Measurements from ENCODE around the gene CALN1. TPM values are rescaled to one million over a fixed set of nuclear protein-coding genes. Genes with fewer than 3 reads are reported as not detected.
"Not testable (repeated sequence)": the region's sequence is repeated elsewhere in the genome, so short reads cannot be mapped to it uniquely, and the experiment has no call there.

The CALN1 gene
- total RNA-seq, 2 experiments from 2014 or later = 0.32 TPM; not detected in 1

GRCh38 chr7:72092769-72093168 is 319.4 kb downstream of the CALN1 start:
- no peak overlapping the region for H3K27ac Mint-ChIP-seq
- intact Hi-C loops (cut with micrococcal nuclease) = no loop called here
- CTCF ChIA-PET = no interaction called here

GRCh38 chr7:72087926-72088325 is 324.2 kb downstream of the CALN1 start:
- no peaks in the 10 kb centered on the region for H3K27me3 Mint-ChIP-seq (ENCODE audit: low read depth)
- no peak overlapping the region for H3K4me3 Mint-ChIP-seq
- intact Hi-C loops (cut with micrococcal nuclease) = no loop called here
- no peaks in the 10 kb centered on the region for H3K4me1 Mint-ChIP-seq (ENCODE audit: low read depth)
- H3K9me3 Mint-ChIP-seq = peaks cover 2% of the 10 kb centered on the region
- CTCF ChIA-PET = no interaction called here
- no peaks in the 10 kb centered on the region for H3K36me3 Mint-ChIP-seq (ENCODE audit: low read depth)
- no peak overlapping the region for H3K27ac Mint-ChIP-seq
- DNase-seq = no peak

More at GRCh38 chr7:72092769-72093168, 319.4 kb downstream of the CALN1 start:
- Mint-ChIP-seq H3K4me3 (no peak overlapping the region), H3K9me3 (peaks cover 2% of the 10 kb centered on the region), H3K36me3 (ENCODE audit: low read depth) (no peaks in the 10 kb centered on the region), H3K4me1 (ENCODE audit: low read depth) (no peaks in the 10 kb centered on the region), H3K27me3 (ENCODE audit: low read depth) (no peaks in the 10 kb centered on the region)
- DNase-seq = no peak

DNA sequence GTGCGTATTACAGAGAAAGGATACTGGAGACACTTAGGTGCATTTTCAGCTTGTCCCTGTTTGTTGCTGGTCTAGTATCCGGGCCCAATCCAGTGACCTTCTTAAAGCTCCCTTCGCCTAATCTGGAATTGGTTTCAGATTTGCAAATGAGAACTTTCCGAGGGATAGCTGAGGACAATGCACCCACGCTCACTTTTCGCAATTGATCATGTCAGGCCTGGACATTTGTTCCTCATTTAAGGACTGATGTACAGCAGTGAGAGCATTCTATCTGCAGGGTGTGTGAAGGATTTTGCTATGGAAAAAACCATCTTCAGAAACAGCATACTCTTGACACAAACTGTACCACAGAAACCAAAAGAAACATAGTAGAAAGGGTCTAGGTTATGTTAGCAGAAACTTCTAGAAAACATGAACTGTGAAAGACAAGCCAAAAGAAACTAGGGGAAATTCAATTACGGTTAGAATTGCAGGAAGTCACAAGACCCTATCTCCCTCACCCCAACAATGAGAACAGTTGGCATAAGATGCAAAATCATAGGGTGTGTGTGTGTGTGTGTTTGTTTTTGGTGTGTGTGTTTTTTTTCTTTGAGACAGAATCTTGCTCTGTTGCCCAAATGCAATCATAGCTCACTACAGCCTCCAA is 331.1 kb downstream of the CALN1 start:
- H3K4me1 Mint-ChIP-seq (ENCODE audit: low read depth) = no peaks in the 10 kb centered on the region
- CTCF ChIA-PET = interaction anchor here (0.7 kb wide), 1 partner anchor 15 kb away, joined by 3 read pairs; no protein-coding TSS in a partner anchor
- no peak for DNase-seq

DNA sequence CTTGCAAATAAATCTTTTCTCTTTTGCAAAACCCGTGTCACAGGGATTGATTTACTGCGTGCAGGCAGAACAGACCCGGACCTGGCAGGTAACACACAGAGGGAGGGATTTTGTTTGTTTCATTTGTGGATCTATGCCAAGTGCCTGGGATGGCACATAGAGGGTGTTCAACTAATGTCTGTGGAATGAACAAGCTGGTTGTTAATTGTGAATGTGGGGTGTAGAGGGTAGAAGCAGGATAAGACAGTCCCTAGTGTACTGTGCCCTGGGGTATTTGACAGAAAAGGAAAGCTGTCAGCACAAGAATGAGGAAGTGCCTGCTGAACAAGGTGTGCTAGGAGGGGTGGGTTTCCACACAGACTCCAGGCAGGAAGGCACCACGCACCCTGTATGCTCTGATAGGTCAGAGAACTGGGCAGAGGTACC is 331.8 kb downstream of the CALN1 start:
- H3K9me3 Mint-ChIP-seq = peaks cover 6% of the 10 kb centered on the region
- intact Hi-C loops (cut with micrococcal nuclease) = no loop called here
- no peak for DNase-seq
- no peaks in the 10 kb centered on the region for H3K27me3 Mint-ChIP-seq (ENCODE audit: low read depth)
- CTCF ChIA-PET = no interaction called here
- no peak overlapping the region for H3K4me3 Mint-ChIP-seq
- no peaks in the 10 kb centered on the region for H3K4me1 Mint-ChIP-seq (ENCODE audit: low read depth)
- no peaks in the 10 kb centered on the region for H3K36me3 Mint-ChIP-seq (ENCODE audit: low read depth)
- H3K27ac Mint-ChIP-seq = no peak overlapping the region

More for the DNA sequence above, 331.1 kb downstream of the CALN1 start:
- H3K36me3 Mint-ChIP-seq (ENCODE audit: low read depth) = no peaks in the 10 kb centered on the region
- intact Hi-C loops (cut with micrococcal nuclease) = no loop called here
- H3K4me3 Mint-ChIP-seq = no peak overlapping the region
- H3K27ac Mint-ChIP-seq = no peak overlapping the region
- no peaks in the 10 kb centered on the region for H3K27me3 Mint-ChIP-seq (ENCODE audit: low read depth)
- peaks cover 3% of the 10 kb centered on the region for H3K9me3 Mint-ChIP-seq

DNA sequence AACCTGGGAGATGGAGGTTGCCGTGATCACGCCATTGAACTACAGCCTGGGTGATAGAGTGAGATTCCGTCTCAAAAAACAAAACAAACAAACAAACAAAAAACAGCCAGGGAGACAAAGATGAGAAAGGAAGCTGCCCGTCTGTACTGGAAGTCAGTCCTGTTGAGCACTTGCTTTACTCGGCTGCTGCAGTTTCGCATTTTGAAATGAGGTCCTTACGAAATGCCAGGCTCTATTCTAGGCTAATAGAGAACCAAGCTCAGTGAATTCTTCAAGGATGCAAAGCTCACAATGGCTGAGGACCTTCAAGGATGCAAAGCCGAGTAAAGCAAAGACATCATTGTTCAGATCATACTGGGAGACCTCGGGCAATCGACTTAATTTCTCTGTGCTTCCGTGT is 333.3 kb downstream of the CALN1 start:
- no peaks in the 10 kb centered on the region for H3K27me3 Mint-ChIP-seq (ENCODE audit: low read depth)
- intact Hi-C loops (cut with micrococcal nuclease) = no loop called here
- CTCF ChIA-PET = interaction anchor here (1.0 kb wide), 1 partner anchor 8 kb away, joined by 3 read pairs; no protein-coding TSS in a partner anchor
- H3K4me1 Mint-ChIP-seq (ENCODE audit: low read depth) = no peaks in the 10 kb centered on the region
- no peak overlapping the region for H3K4me3 Mint-ChIP-seq
- H3K36me3 Mint-ChIP-seq (ENCODE audit: low read depth) = no peaks in the 10 kb centered on the region
- peaks cover 6% of the 10 kb centered on the region for H3K9me3 Mint-ChIP-seq
- H3K27ac Mint-ChIP-seq = no peak overlapping the region
- DNase-seq = no peak

DNA sequence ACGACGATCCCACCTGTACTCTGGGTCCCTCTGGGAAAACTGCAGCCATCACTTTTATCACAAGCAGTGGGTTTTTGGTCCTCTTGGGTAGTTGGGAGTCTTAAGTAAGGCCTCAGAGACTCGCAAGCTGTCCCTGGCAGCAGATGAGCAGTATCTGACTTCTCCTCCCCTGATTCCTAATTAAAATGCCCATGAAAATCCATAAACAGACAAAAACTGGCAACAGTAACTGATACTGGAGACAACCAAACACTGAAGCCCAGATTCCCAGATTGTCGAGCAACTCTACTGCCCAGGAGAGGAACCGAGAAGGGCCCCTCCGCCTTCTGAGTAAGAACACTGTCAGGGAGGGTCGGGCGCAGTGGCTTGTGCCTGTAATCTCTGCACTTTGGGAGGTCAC is 333.8 kb downstream of the CALN1 start:
- Mint-ChIP-seq H3K4me3 (no peak overlapping the region), H3K27ac (no peak overlapping the region), H3K36me3 (ENCODE audit: low read depth) (no peaks in the 10 kb centered on the region), H3K27me3 (ENCODE audit: low read depth) (no peaks in the 10 kb centered on the region), H3K4me1 (ENCODE audit: low read depth) (no peaks in the 10 kb centered on the region), H3K9me3 (peaks cover 9% of the 10 kb centered on the region)
- no peak for DNase-seq
- CTCF ChIA-PET = interaction anchor here (1.0 kb wide), 1 partner anchor 9 kb away, joined by 3 read pairs; no protein-coding TSS in a partner anchor
- intact Hi-C loops (cut with micrococcal nuclease) = no loop called here

GRCh38 chr7:72077786-72078185 is 334.4 kb downstream of the CALN1 start:
- H3K27me3 Mint-ChIP-seq (ENCODE audit: low read depth) = no peaks in the 10 kb centered on the region
- peaks cover 12% of the 10 kb centered on the region for H3K9me3 Mint-ChIP-seq
- intact Hi-C loops (cut with micrococcal nuclease) = no loop called here
- no peak overlapping the region for H3K4me3 Mint-ChIP-seq
- DNase-seq = no peak
- no peak overlapping the region for H3K27ac Mint-ChIP-seq
- CTCF ChIA-PET = no interaction called here
- no peaks in the 10 kb centered on the region for H3K4me1 Mint-ChIP-seq (ENCODE audit: low read depth)
- H3K36me3 Mint-ChIP-seq (ENCODE audit: low read depth) = no peaks in the 10 kb centered on the region

GRCh38 chr7:72072901-72073300 is 339.2 kb downstream of the CALN1 start:
- intact Hi-C loops (cut with micrococcal nuclease) = no loop called here
- no peaks in the 10 kb centered on the region for H3K27me3 Mint-ChIP-seq (ENCODE audit: low read depth)
- CTCF ChIA-PET = no interaction called here
- H3K9me3 Mint-ChIP-seq = peaks cover 24% of the 10 kb centered on the region
- no peak overlapping the region for H3K4me3 Mint-ChIP-seq
- no peak for DNase-seq
- no peaks in the 10 kb centered on the region for H3K4me1 Mint-ChIP-seq (ENCODE audit: low read depth)
- H3K36me3 Mint-ChIP-seq (ENCODE audit: low read depth) = no peaks in the 10 kb centered on the region
- H3K27ac Mint-ChIP-seq = no peak overlapping the region

DNA sequence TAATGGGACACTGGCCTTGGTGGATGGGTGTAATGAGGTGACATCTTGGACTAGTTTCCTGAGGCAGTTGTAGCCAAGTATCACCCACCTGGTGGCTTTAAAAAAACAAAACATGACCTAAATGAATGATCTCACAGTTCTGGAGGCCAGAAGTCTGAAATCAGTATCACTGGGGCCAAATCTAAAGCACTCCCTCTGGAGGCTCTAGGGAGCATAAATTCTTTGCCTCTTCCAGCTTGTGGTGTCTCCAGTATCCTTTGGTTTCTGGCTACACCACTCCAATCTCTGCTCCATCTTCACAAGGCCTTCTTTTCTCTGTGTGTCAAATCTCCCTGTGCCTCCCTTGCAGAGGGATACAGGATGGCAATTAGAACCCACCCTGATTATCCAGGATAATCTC is 342.9 kb downstream of the CALN1 start:
- no peaks in the 10 kb centered on the region for H3K36me3 Mint-ChIP-seq (ENCODE audit: low read depth)
- H3K9me3 Mint-ChIP-seq = peaks cover 22% of the 10 kb centered on the region
- no peaks in the 10 kb centered on the region for H3K27me3 Mint-ChIP-seq (ENCODE audit: low read depth)
- no peaks in the 10 kb centered on the region for H3K4me1 Mint-ChIP-seq (ENCODE audit: low read depth)
- no peak overlapping the region for H3K27ac Mint-ChIP-seq
- no peak overlapping the region for H3K4me3 Mint-ChIP-seq
- DNase-seq = no peak
- CTCF ChIA-PET = no interaction called here
- intact Hi-C loops (cut with micrococcal nuclease) = no loop called here

DNA sequence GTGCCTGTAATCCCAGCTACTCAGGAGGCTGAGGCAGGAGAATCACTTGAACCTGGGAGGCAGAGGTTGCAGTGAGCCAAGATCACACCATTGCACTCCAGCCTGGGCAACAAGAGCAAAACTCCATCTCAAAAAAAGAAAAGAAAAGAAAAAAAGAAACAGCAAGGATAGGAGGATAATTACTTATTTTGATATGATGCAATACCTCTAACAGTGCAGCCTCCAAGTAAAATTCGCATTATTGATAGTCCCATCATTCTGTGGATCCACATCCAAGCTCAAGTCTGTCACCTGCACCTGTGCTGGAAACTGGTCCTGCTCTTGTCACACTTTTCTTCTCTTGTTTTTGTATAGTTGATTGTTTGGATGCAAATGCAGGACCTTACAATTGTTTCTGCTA is 346.4 kb downstream of the CALN1 start:
- H3K27me3 Mint-ChIP-seq (ENCODE audit: low read depth); H3K4me1 Mint-ChIP-seq (ENCODE audit: low read depth); H3K4me3 Mint-ChIP-seq; DNase-seq; H3K27ac Mint-ChIP-seq; intact Hi-C loops (cut with micrococcal nuclease); H3K9me3 Mint-ChIP-seq; H3K36me3 Mint-ChIP-seq (ENCODE audit: low read depth): not testable (repeated sequence)
- CTCF ChIA-PET = interaction anchor here (1.1 kb wide), 1 partner anchor 15 kb away, joined by 3 read pairs; no protein-coding TSS in a partner anchor

- no peak overlapping the region for H3K27ac Mint-ChIP-seq
- no peak for DNase-seq
- H3K4me3 Mint-ChIP-seq = no peak overlapping the region
- H3K9me3 Mint-ChIP-seq = peaks cover 10% of the 10 kb centered on the region
- intact Hi-C loops (cut with micrococcal nuclease) = no loop called here
- CTCF ChIA-PET = no interaction called here
- no peaks in the 10 kb centered on the region for H3K36me3 Mint-ChIP-seq (ENCODE audit: low read depth)
- H3K4me1 Mint-ChIP-seq (ENCODE audit: low read depth) = no peaks in the 10 kb centered on the region
- H3K27me3 Mint-ChIP-seq (ENCODE audit: low read depth) = no peaks in the 10 kb centered on the region
These were observed 347.2 kb downstream of the CALN1 start for GRCh38 chr7:72064916-72065315.

DNA sequence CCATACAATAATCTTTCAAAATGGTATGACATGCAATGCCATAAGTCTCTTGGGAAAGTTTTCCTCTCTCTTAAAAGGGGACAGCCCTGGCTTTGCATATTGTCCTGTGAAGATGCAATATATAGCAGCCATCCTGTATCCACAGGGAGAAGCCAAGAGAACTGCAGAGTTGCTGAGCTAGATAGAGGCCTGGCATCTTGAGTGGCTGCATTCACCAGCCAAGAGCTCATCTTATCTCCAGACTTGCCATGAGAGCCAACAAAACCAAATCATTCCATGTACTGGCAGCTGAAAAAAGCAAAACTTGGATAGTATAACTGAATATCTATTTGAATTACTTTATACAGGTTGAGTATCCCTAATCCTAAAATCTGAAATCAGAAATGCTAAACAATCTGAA is 348.8 kb downstream of the CALN1 start:
- Mint-ChIP-seq H3K9me3 (peaks cover 10% of the 10 kb centered on the region), H3K4me3 (no peak overlapping the region), H3K27ac (no peak overlapping the region), H3K27me3 (ENCODE audit: low read depth) (no peaks in the 10 kb centered on the region), H3K4me1 (ENCODE audit: low read depth) (no peaks in the 10 kb centered on the region), H3K36me3 (ENCODE audit: low read depth) (no peaks in the 10 kb centered on the region)
- CTCF ChIA-PET = no interaction called here
- no peak for DNase-seq
- intact Hi-C loops (cut with micrococcal nuclease) = no loop called here

DNA sequence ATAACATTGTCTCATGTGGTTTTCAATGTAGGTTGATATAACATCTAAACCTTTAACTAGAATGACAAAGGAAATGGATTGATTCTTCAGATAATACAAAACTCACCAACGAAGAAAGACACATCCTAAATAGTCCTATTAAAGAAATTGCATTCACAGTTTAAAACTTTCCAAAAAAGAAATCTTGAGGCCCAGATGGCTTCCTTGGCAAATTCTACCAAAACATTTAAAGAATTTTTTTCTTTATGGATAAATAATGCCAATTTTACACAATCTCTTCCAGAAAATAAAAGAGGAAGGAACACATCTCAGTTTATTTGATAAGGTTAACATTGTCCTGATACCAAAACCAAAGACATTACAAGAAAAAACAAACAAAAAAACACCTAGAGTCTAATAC is 349.5 kb downstream of the CALN1 start:
- no peak for DNase-seq
- H3K4me1 Mint-ChIP-seq (ENCODE audit: low read depth) = no peaks in the 10 kb centered on the region
- H3K36me3 Mint-ChIP-seq (ENCODE audit: low read depth) = no peaks in the 10 kb centered on the region
- H3K27me3 Mint-ChIP-seq (ENCODE audit: low read depth) = no peaks in the 10 kb centered on the region
- H3K4me3 Mint-ChIP-seq = no peak overlapping the region
- peaks cover 8% of the 10 kb centered on the region for H3K9me3 Mint-ChIP-seq
- CTCF ChIA-PET = no interaction called here
- no peak overlapping the region for H3K27ac Mint-ChIP-seq
- intact Hi-C loops (cut with micrococcal nuclease) = no loop called here
